GM20000 (cell line): ENCODE data around the gene ZDHHC12.

Experiments used
- DNase-seq: peaks from one replicate; pipeline ENCODE4 v3.0.0; 2012; ENCODE audit warnings: low spot score
- TF ChIP-seq, protein P1 (sequence below): IDR thresholded peaks from 2 replicates; pipeline ENCODE4 v1.5.1; 2012; ENCODE audit warnings: mild to moderate bottlenecking, control low read depth; ENCODE audit errors: extremely low read depth, missing control alignments

Gene ZDHHC12

DNA sequence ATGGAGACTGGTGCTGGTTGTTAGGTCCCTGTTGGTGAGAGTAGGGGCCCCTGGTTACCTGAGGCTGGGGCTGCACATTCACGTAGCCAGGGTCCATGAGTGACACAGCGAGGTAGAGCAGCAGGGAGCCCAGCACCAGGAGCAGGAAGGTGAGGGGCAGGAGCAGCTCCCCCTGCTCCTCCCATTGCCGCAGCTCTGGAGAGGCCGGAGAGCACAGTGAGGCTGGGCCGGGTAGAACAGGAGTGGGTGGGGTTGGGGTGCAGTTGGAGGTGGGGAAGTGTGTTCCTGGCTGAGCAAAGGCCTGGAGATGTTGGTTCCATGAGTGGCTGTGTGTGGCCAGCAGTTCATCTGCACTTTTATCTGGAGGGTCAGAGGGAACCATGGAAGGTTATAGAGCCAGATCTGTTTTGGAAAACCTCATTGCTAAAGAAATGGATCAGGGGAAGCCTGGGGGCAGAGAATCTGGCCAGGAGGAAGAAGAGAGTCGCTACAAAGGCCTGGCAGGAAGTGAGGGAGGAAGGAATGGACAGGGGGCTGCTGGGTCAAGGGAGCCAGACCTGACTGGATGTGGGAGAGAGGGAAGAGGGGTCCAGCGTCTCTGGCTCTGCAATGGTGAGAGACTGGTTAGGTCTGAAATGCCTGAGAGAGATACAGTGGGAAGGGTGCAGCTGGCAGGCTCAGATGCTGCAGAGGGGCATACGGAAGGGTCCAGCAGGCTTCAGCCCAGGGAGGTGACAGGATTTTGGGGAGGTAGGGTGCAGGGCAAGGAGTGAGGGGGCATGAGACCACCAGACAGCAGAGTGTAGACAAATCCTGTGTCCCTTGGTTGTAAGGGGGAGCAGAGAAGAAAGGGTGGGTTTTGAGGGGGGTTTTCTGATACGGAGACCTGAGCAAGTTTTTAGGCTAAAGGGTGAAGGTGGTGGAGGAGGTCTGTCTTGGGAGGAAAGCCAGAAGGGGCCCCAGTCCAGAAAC is 1.3 kb downstream of the ZDHHC12 start:
- TF ChIP-seq, protein P1, sequence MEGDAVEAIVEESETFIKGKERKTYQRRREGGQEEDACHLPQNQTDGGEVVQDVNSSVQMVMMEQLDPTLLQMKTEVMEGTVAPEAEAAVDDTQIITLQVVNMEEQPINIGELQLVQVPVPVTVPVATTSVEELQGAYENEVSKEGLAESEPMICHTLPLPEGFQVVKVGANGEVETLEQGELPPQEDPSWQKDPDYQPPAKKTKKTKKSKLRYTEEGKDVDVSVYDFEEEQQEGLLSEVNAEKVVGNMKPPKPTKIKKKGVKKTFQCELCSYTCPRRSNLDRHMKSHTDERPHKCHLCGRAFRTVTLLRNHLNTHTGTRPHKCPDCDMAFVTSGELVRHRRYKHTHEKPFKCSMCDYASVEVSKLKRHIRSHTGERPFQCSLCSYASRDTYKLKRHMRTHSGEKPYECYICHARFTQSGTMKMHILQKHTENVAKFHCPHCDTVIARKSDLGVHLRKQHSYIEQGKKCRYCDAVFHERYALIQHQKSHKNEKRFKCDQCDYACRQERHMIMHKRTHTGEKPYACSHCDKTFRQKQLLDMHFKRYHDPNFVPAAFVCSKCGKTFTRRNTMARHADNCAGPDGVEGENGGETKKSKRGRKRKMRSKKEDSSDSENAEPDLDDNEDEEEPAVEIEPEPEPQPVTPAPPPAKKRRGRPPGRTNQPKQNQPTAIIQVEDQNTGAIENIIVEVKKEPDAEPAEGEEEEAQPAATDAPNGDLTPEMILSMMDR, result no peak
- no peak for DNase-seq

DNA sequence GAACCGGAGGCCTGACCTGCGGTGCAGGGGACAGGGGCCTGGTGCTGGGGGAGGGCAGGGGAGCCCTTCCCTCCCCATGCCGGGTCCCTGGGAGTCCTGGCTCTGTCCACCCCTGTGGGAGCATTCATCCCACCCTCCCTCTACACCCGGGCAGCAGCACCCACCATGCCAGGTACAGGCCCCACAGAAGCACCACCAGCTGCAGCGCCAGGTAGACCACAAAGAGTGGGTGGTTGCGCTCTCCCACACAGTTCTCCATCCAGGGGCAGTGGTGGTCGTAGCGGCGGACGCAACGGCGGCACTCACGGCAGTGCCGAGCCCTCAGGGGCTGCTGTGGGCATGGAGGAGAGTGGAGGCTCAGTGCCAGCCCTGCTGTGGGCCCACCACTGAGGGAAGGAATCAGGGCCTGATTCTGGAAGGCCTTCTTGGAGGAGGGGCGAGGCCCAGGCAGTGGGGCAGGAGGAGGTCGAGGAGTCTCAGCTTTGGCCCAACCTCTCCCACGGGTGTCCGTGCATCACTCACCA is 2.4 kb downstream of the ZDHHC12 start:
- TF ChIP-seq, protein P1, result no peak
- no peak for DNase-seq

DNA sequence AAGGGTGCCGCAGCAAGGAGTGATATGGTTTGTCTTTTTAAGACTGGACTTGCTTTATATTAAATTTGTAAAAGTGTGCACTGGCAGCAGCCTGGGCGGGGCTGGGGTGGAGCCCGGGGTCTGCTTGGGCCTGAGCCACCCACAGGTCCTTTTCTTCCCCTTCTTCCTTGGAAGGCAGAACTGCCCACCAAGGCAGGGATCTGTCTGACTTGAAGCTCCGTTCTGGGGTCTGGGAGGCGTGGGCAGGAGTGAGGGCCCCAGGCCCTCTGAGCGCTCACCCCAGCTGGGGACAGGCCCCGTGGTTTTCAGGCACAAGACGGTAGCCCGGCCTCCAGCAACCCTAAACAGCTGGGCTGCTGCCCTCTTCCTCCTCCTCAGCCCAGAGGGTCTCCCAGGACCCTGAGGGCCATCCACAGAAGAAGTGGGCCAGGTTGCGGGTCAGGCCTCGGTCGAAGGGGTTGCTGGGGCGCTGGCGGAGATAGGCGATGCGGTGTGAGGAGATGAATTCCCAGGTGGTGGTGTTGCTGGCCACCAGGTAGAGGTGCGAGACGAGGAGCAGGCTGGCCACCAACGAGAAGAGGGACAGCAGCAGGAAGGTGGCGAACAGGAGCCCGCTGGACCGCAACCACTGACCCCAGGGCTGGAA is 3.0 kb downstream of the ZDHHC12 start:
- DNase-seq, result no peak
- TF ChIP-seq, protein P1, result no peak

DNA sequence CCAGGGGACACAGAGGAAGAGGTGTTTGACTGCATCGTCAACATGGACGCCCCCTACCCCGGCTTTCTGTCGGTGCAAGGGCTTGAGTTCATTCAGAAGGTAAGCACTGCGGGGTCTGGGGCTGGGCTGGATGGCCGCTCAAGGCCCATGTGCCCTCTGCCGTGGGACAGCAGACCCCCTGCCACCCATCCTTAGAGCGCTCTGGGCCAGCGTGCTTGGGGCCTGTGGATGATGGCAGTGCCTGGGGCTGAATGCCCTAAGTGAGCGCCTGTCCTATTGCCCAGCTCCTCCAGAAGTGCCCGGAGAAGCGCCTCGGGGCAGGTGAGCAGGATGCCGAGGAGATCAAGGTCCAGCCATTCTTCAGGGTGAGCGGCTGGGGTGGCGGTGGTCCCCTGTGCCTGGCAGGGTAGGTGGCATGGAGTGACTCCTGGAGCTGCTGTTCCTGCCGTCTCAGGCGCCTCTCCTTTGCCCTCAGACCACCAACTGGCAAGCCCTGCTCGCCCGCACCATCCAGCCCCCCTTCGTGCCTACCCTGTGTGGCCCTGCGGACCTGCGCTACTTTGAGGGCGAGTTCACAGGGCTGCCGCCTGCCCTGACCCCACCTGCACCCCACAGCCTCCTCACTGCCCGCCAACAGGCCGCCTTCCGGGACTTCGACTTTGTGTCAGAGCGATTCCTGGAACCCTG is 3.9 kb downstream of the ZDHHC12 start:
- DNase-seq, result no peak
- TF ChIP-seq, protein P1, result no peak

DNA sequence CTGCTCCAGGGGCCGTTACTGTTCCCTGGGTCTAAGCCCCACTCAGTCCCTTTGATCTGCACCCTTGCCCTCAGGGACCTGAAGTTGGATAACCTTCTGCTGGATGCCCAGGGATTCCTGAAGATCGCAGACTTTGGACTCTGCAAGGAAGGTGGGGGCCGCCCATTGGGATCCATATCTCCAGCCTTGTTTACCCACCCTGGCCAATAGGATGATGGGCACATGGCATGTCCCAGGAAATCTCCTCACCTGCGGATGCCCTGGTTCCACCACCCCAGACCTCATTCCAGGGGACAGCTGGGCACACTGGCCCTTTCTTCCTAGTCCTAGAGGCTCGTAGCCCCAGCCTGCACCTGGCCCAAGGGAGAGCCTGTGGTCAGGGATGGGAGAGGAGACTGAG is 5.5 kb downstream of the ZDHHC12 start:
- DNase-seq, result no peak
- TF ChIP-seq, protein P1, result no peak

DNA sequence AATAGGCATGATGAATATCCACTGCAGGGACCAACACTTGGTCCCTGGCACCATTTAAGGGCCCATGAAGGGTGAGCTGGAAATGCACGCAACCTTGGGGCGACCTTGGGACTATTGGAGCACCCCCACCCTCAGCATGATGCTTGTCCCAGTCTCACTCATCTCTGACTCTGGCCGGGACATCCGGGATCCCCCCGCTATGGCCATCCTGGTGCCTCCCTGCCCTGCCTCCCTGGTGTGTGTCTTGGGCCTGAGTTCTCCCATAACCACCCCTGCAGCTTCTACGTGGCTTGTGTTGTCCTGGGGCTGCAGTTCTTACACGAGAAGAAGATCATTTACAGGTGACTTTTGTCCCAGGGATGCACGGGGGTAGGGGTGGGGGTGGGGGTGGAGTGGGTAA is 5.9 kb downstream of the ZDHHC12 start:
- DNase-seq, result no peak
- TF ChIP-seq, protein P1, result no peak
